ENCODE data around the gene TM2D1. TPM values are rescaled to one million over a fixed set of nuclear protein-coding genes. Genes with fewer than 3 reads are reported as not detected.

Gene TM2D1
- total and polyA plus RNA-seq, 10 donors = 17.0 to 68.6 (median 46.3) TPM

DNA sequence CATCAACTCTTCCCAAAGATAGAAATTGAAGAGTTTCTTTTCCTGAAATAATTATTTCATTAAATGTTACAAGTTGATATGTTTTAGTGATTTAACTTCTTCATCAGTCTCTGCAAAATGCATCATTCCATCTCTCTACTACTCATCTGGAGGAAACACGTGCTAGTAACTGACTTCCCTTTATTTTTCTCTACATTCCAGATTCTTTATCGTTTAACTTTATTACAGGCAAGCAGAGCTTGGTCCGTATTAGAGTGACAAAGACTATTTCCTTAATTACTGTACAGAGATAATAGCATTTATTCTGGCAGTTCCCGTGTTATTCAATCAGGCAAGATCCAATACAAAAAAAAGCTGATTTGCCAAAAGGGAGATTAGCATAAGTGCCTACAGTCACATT, 88.6 kb downstream of the TM2D1 start:
- Histone ChIP-seq H3K4me1 (peaks cover 0 to 16% (median 7%) of the 10 kb centered on the region in 6 donors), H3K27me3 (replicated peaks in 1 of 7) (no peaks in the 10 kb centered on the region), H3K9me3 (no peaks in the 10 kb centered on the region), H3K27ac (no peak overlapping the region), H3K36me3 (no peaks in the 10 kb centered on the region), H3K4me3 (no peak overlapping the region)
- TF ChIP-seq, protein P1, sequence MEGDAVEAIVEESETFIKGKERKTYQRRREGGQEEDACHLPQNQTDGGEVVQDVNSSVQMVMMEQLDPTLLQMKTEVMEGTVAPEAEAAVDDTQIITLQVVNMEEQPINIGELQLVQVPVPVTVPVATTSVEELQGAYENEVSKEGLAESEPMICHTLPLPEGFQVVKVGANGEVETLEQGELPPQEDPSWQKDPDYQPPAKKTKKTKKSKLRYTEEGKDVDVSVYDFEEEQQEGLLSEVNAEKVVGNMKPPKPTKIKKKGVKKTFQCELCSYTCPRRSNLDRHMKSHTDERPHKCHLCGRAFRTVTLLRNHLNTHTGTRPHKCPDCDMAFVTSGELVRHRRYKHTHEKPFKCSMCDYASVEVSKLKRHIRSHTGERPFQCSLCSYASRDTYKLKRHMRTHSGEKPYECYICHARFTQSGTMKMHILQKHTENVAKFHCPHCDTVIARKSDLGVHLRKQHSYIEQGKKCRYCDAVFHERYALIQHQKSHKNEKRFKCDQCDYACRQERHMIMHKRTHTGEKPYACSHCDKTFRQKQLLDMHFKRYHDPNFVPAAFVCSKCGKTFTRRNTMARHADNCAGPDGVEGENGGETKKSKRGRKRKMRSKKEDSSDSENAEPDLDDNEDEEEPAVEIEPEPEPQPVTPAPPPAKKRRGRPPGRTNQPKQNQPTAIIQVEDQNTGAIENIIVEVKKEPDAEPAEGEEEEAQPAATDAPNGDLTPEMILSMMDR (IDR thresholded peaks at IDR 0.05 in 8 of 11, conservative IDR thresholded peaks at IDR 0.05 in 3 of 11) = no peak
- TF ChIP-seq POLR2A (IDR thresholded peaks at IDR 0.05) (no peak), POLR2AphosphoS5 (IDR thresholded peaks at IDR 0.05) (no peak)
- WGBS, 5 donors = 17 to 27% (median 22%) methylated on average over 4 of the region's 4 CpGs
- intact Hi-C loops (cut with DNase I; ENCODE audit: low total_unique reads) = no loop called here
- no peak for DNase-seq

DNA sequence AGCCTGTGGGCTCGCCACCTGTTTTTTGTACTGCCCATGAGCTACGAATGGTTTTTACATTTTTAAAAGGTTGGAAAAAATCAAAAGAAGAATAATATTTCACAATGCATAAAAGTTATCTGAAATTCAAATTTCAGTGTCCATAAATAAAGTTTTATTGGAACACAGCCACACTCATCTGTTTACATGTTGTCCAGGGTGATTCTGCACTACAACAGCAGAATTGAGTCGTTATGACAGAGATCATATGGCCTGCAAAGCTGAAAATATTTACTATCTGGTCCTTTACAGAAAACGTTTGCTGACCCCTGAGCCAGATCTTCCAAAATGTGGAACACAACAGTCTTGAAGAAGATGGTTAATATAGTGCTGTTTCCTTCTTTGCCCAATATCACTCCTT, 89.4 kb downstream of the TM2D1 start:
- H3K36me3 ChIP-seq = no peaks in the 10 kb centered on the region
- no peak overlapping the region for H3K4me3 ChIP-seq
- H3K9me3 ChIP-seq = no peaks in the 10 kb centered on the region
- H3K27me3 ChIP-seq (replicated peaks in 1 of 7) = no peaks in the 10 kb centered on the region
- H3K4me1 ChIP-seq = peaks cover 0 to 8% (median under 1%) of the 10 kb centered on the region in 6 donors
- intact Hi-C loops (cut with DNase I; ENCODE audit: low total_unique reads) = no loop called here
- 76 to 89% (median 85%) methylated on average over 4 of the region's 4 CpGs for WGBS, 5 donors
- TF ChIP-seq POLR2A (IDR thresholded peaks at IDR 0.05) (no peak), POLR2AphosphoS5 (IDR thresholded peaks at IDR 0.05) (no peak)
- TF ChIP-seq, protein P1 (IDR thresholded peaks at IDR 0.05 in 8 of 11, conservative IDR thresholded peaks at IDR 0.05 in 3 of 11) = no peak
- no peak for DNase-seq
- H3K27ac ChIP-seq = no peak overlapping the region

GRCh38 chr1:61631436-61631835, 93.5 kb downstream of the TM2D1 start:
- intact Hi-C loops (cut with DNase I; ENCODE audit: low total_unique reads) = no loop called here
- H3K4me3 ChIP-seq = no peak overlapping the region
- no peak for DNase-seq
- TF ChIP-seq, protein P1 (IDR thresholded peaks at IDR 0.05 in 8 of 11, conservative IDR thresholded peaks at IDR 0.05 in 3 of 11) = no peak
- no peak for TF ChIP-seq POLR2AphosphoS5 (IDR thresholded peaks at IDR 0.05)
- TF ChIP-seq POLR2A (IDR thresholded peaks at IDR 0.05) = no peak
- H3K27me3 ChIP-seq (replicated peaks in 1 of 7) = no peaks in the 10 kb centered on the region
- no peaks in the 10 kb centered on the region for H3K4me1 ChIP-seq
- H3K27ac ChIP-seq = no peak overlapping the region
- H3K9me3 ChIP-seq = no peaks in the 10 kb centered on the region
- H3K36me3 ChIP-seq = no peaks in the 10 kb centered on the region
- WGBS, 5 donors = 90 to 97% (median 94%) methylated on average over 1 of the region's 1 CpG

Other genes with a start within 250 kb of the TM2D1 start
- 10 to 100 TPM; 16.0 to 32.2 (median 21.5) TPM for gene PATJ, start 17.3 kb upstream of the TM2D1 start, total RNA-seq
- 1 to 10 TPM; 2.3 to 4.1 (median 2.9) TPM for gene PATJ, start 17.3 kb upstream of the TM2D1 start, polyA plus RNA-seq